ENCODE data around the gene SYF2.

The SYF2 gene

DNA sequence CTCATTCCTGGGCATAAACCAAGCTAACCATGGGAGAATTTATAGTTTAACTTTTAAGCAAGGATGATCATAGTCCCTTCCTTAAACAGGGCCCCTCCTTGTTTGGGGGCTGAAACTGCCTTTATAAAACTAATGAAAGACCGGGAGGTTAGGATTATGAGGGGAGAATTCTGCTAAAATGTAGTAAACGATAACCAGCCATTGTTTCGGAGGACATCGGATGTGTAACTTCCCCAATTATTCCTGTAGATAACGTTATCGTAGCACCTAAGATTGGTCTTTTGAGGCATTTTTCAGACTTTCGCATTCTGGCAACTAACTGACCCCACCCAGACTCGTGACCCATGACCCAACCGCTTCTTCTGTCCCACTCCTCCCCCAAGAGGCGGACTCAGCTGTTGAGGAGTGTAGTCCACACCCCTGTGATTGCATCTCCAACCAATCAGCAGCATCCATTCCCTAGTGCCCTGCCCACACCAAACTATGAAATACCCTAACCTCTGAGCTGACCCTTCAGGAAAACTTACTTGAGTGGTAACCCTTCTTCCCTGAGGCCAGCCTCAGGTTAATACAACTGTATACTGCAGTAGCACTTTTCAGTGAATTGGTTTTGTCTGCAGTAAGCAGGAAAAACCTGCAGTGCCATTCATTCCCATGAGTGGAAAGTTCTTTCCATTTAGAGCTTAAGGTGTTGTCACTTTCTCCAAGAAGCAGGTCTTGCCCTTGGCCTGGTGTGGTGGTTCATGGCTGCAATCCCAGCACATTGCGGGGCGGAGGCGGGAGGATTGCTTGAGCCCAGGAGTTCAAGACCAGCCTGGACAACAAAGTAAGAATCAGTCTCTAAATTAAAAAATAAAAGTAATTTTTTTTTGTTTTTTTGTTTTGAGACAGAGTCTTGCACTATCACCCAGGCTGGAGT lies 823 bp upstream of the SYF2 start:
- ChIA-PET CTCF (interaction anchor here (0.7 to 1.5 kb wide), 4 partner anchors 12 to 565 kb away, joined by 3 to 4 read pairs (median 3); no protein-coding TSS in a partner anchor), POLR2A (interaction anchor here (0.6 to 3.2 kb wide), 14 partner anchors 7 to 568 kb away, joined by 3 to 100 read pairs (median 5); partner anchors contain the start of genes MACO1 and RSRP1)
- TF ChIP-seq, protein P1, sequence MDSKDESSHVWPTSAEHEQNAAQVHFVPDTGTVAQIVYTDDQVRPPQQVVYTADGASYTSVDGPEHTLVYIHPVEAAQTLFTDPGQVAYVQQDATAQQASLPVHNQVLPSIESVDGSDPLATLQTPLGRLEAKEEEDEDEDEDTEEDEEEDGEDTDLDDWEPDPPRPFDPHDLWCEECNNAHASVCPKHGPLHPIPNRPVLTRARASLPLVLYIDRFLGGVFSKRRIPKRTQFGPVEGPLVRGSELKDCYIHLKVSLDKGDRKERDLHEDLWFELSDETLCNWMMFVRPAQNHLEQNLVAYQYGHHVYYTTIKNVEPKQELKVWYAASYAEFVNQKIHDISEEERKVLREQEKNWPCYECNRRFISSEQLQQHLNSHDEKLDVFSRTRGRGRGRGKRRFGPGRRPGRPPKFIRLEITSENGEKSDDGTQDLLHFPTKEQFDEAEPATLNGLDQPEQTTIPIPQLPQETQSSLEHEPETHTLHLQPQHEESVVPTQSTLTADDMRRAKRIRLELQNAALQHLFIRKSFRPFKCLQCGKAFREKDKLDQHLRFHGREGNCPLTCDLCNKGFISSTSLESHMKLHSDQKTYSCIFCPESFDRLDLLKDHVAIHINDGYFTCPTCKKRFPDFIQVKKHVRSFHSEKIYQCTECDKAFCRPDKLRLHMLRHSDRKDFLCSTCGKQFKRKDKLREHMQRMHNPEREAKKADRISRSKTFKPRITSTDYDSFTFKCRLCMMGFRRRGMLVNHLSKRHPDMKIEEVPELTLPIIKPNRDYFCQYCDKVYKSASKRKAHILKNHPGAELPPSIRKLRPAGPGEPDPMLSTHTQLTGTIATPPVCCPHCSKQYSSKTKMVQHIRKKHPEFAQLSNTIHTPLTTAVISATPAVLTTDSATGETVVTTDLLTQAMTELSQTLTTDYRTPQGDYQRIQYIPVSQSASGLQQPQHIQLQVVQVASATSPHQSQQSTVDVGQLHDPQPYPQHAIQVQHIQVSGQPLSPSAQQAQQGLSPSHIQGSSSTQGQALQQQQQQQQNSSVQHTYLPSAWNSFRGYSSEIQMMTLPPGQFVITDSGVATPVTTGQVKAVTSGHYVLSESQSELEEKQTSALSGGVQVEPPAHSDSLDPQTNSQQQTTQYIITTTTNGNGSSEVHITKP (tag by site-specific recombination; IDR thresholded peaks at IDR 0.05), result peak; percentile 88
- TF ChIP-seq KLF7 (tag by site-specific recombination; IDR thresholded peaks at IDR 0.05; ENCODE audit: borderline replicate concordance), result peak; percentile 73; the same call in 1 of the 2 replicates
- TF ChIP-seq ZFP41 (tag by site-specific recombination; IDR thresholded peaks at IDR 0.05; ENCODE audit: borderline replicate concordance), result no peak
- TF ChIP-seq KLF1 (tag by site-specific recombination; IDR thresholded peaks at IDR 0.05), result peak; percentile 83
- TF ChIP-seq PRDM1 (tag by site-specific recombination; IDR thresholded peaks at IDR 0.05), result peak; percentile 59; the same call in 1 of the 2 replicates
- TF ChIP-seq ZNF335 (tag by site-specific recombination; conservative IDR thresholded peaks at IDR 0.05), result peak; percentile 61
- TF ChIP-seq ZNF610 (tag by site-specific recombination; IDR thresholded peaks at IDR 0.05; ENCODE audit: borderline replicate concordance), result no peak
- 0 out of 2 replicates have a peak, but pooled peaks have one; percentile 17 for TF ChIP-seq ZFP37 (tag by site-specific recombination; IDR thresholded peaks at IDR 0.05)
- peak; percentile 52; the same call in 1 of the 2 replicates for TF ChIP-seq BCL11A (tag by site-specific recombination; IDR thresholded peaks at IDR 0.05; ENCODE audit: low read depth)
- peak; percentile 9; the same call in 1 of the 2 replicates for TF ChIP-seq ZXDB (tag by site-specific recombination; IDR thresholded peaks at IDR 0.05)
- peak; percentile 88 for TF ChIP-seq SP2 (tag by site-specific recombination; IDR thresholded peaks at IDR 0.05)
- peak; percentile 69 for TF ChIP-seq SP3 (tag by site-specific recombination; IDR thresholded peaks at IDR 0.05)
- peak; percentile 38; the same call in 1 of the 2 replicates for TF ChIP-seq KLF9 (tag by site-specific recombination; IDR thresholded peaks at IDR 0.05; ENCODE audit: low read depth)
- TF ChIP-seq KLF10 (tag by site-specific recombination; IDR thresholded peaks at IDR 0.05), result peak; percentile 47
- TF ChIP-seq ZSCAN16 (tag by site-specific recombination; IDR thresholded peaks at IDR 0.05), result no peak
- peak; percentile 98 for TF ChIP-seq ZNF341 (tag by site-specific recombination; IDR thresholded peaks at IDR 0.05; ENCODE audit: low read depth)
- TF ChIP-seq, protein P2, sequence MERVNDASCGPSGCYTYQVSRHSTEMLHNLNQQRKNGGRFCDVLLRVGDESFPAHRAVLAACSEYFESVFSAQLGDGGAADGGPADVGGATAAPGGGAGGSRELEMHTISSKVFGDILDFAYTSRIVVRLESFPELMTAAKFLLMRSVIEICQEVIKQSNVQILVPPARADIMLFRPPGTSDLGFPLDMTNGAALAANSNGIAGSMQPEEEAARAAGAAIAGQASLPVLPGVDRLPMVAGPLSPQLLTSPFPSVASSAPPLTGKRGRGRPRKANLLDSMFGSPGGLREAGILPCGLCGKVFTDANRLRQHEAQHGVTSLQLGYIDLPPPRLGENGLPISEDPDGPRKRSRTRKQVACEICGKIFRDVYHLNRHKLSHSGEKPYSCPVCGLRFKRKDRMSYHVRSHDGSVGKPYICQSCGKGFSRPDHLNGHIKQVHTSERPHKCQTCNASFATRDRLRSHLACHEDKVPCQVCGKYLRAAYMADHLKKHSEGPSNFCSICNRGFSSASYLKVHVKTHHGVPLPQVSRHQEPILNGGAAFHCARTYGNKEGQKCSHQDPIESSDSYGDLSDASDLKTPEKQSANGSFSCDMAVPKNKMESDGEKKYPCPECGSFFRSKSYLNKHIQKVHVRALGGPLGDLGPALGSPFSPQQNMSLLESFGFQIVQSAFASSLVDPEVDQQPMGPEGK (tag by site-specific recombination; IDR thresholded peaks at IDR 0.05), result peak; percentile 77
- peak; percentile 55; the same call in 1 of the 2 replicates for TF ChIP-seq KLF16 (tag by site-specific recombination; IDR thresholded peaks at IDR 0.05)
- TF ChIP-seq HOXD13 (CRISPR knock-in tag; IDR thresholded peaks at IDR 0.05; ENCODE audit: borderline replicate concordance), result no peak
- TF ChIP-seq ZNF132 (tag by site-specific recombination; IDR thresholded peaks at IDR 0.05; ENCODE audit: borderline replicate concordance), result no peak
- TF ChIP-seq, protein P3, sequence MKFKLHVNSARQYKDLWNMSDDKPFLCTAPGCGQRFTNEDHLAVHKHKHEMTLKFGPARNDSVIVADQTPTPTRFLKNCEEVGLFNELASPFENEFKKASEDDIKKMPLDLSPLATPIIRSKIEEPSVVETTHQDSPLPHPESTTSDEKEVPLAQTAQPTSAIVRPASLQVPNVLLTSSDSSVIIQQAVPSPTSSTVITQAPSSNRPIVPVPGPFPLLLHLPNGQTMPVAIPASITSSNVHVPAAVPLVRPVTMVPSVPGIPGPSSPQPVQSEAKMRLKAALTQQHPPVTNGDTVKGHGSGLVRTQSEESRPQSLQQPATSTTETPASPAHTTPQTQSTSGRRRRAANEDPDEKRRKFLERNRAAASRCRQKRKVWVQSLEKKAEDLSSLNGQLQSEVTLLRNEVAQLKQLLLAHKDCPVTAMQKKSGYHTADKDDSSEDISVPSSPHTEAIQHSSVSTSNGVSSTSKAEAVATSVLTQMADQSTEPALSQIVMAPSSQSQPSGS (tag by site-specific recombination; IDR thresholded peaks at IDR 0.05; ENCODE audit: low read depth), result peak; percentile 25; the same call in 1 of the 2 replicates
- no peak for TF ChIP-seq ZNF544 (tag by site-specific recombination; IDR thresholded peaks at IDR 0.05)
- TF ChIP-seq ZNF510 (tag by site-specific recombination; IDR thresholded peaks at IDR 0.05; ENCODE audit: insufficient replicate concordance), result peak; percentile 18
- peak overlapping the region; percentile 53 for H3K27ac ChIP-seq (ENCODE audit: extremely low read depth, low read depth, low read length)
- H3K36me3 ChIP-seq (ENCODE audit: control insufficient read depth in 2 of 2, insufficient read depth in 1 of 2, low read length in 2 of 2), result peaks cover 24 to 40% of the 10 kb centered on the region in 2 experiments
- 0 out of 2 replicates have a peak, but pooled peaks cover 3% of the 10 kb centered on the region for H3K4me1 ChIP-seq (ENCODE audit: control insufficient read depth, insufficient read depth, low read length)
- H3K9me3 ChIP-seq (ENCODE audit: control insufficient read depth, insufficient read depth, low read depth, low read length), result no peaks in the 10 kb centered on the region
- peak overlapping the region; percentile 94 for H3K4me3 ChIP-seq (ENCODE audit: low read depth, low read length)

Data from HEK293 (cell line).